HepG2 (cell line): Measurements from ENCODE around the gene GPR173. TPM values are rescaled to one million over a fixed set of nuclear protein-coding genes. Genes with fewer than 3 reads are reported as not detected.
A peak's percentile ranks its signal among the peaks of the same experiment; 100 is the strongest.

ENCODE experiments used
- CHCHD3 ChIP-seq: sonication (generic); formaldehyde crosslinking; IDR thresholded peaks from 2 replicates; pipeline ENCODE4 v1.8.0; 2022; ENCODE audit warnings: mild to moderate bottlenecking, missing genetic modification reagents, moderate library complexity
- FOXA1 ChIP-seq, 2 experiments: fragments of 450-650 bp in 1 of 2; sonication (generic) in 1 of 2; formaldehyde crosslinking in 1 of 2; IDR thresholded peaks; 2 replicates each; pipeline versions ENCODE4 v1.4.0 to v1.6.1; 2016 to 2020; ENCODE audit warnings: missing genetic modification reagents in 1 of 2
- GATAD2A ChIP-seq: IDR thresholded peaks from 2 replicates; pipeline ENCODE4 v1.6.1; 2016
- GLI4 ChIP-seq: sonication (generic); formaldehyde crosslinking; IDR thresholded peaks from 2 replicates; pipeline ENCODE4 v1.5.1; 2020; ENCODE audit warnings: missing genetic modification reagents, mild to moderate bottlenecking, moderate library complexity, borderline replicate concordance
- HIVEP1 ChIP-seq: sonication (generic); formaldehyde crosslinking; IDR thresholded peaks from 2 replicates; pipeline ENCODE4 v1.4.0; 2020; ENCODE audit warnings: mild to moderate bottlenecking, missing genetic modification reagents
- IKZF5 ChIP-seq: IDR thresholded peaks from 2 replicates; pipeline ENCODE4 v1.6.1; 2018; ENCODE audit warnings: missing genetic modification reagents, mild to moderate bottlenecking, missing compliant biosample characterization
- KMT2A ChIP-seq: sonication (generic); formaldehyde crosslinking; IDR thresholded peaks from 2 replicates; pipeline ENCODE4 v1.4.0; 2020; ENCODE audit warnings: missing genetic modification reagents
- PLRG1 ChIP-seq: fragments of 450-650 bp; conservative IDR thresholded peaks from 2 replicates; pipeline ENCODE4 v1.6.1; 2016
- PRDM15 ChIP-seq: sonication (generic); formaldehyde crosslinking; IDR thresholded peaks from 2 replicates; pipeline ENCODE4 v1.4.0; 2020; ENCODE audit warnings: missing genetic modification reagents
- PRDM4 ChIP-seq: sonication (generic); formaldehyde crosslinking; IDR thresholded peaks from 2 replicates; pipeline ENCODE4 v1.9.0; 2021; ENCODE audit warnings: missing genetic modification reagents, borderline replicate concordance
- PRMT3 ChIP-seq: sonication (generic); formaldehyde crosslinking; IDR thresholded peaks from 2 replicates; pipeline ENCODE4 v1.8.1; 2022; ENCODE audit warnings: low read depth, mild to moderate bottlenecking, moderate library complexity, missing genetic modification reagents, borderline replicate concordance
- RAD21 ChIP-seq: fragments of 450-650 bp; formaldehyde crosslinking; IDR thresholded peaks from 2 replicates; pipeline ENCODE4 v1.5.0; 2020; ENCODE audit warnings: mild to moderate bottlenecking
- RARA ChIP-seq: IDR thresholded peaks from 2 replicates; pipeline ENCODE4 v1.6.1; 2016; ENCODE audit warnings: missing genetic modification reagents, missing compliant biosample characterization
- RFXANK ChIP-seq: IDR thresholded peaks from 2 replicates; pipeline ENCODE4 v1.6.1; 2016
- SALL1 ChIP-seq: sonication (generic); formaldehyde crosslinking; IDR thresholded peaks from 2 replicates; pipeline ENCODE4 v1.8.0; 2022; ENCODE audit warnings: mild to moderate bottlenecking, missing genetic modification reagents
- SMAD3 ChIP-seq: sonication (generic); formaldehyde crosslinking; IDR thresholded peaks from 2 replicates; pipeline ENCODE4 v1.4.0; 2020; ENCODE audit warnings: missing genetic modification reagents
- ZMYM4 ChIP-seq: sonication (generic); formaldehyde crosslinking; IDR thresholded peaks from 2 replicates; pipeline ENCODE4 v1.8.1; 2023; ENCODE audit warnings: mild to moderate bottlenecking, missing genetic modification reagents
- ZNF224 ChIP-seq: sonication (generic); formaldehyde crosslinking; IDR thresholded peaks from 2 replicates; pipeline ENCODE4 v1.5.0; 2020; ENCODE audit warnings: mild to moderate bottlenecking, missing genetic modification reagents
- ZNF382 ChIP-seq: sonication (generic); formaldehyde crosslinking; IDR thresholded peaks from 2 replicates; pipeline ENCODE4 v1.5.0; 2020; ENCODE audit warnings: missing genetic modification reagents, mild to moderate bottlenecking, borderline replicate concordance
- ZNF546 ChIP-seq: sonication (generic); formaldehyde crosslinking; conservative IDR thresholded peaks from 2 replicates; pipeline ENCODE4 v1.8.1; 2023; ENCODE audit warnings: mild to moderate bottlenecking, missing genetic modification reagents
- ZNF672 ChIP-seq: sonication (generic); formaldehyde crosslinking; IDR thresholded peaks from 2 replicates; pipeline ENCODE4 v1.8.1; 2022; ENCODE audit warnings: missing genetic modification reagents
- polyA plus RNA-seq, 8 experiments: library from polyadenylated mRNA; depleted of rRNA in 3 of 8; stranded (reverse) in 7 of 8; unstranded in 1 of 8; fragments of >200 nt; fragmentation: Illumina TruSeq in 4 of 8; extraction: Trizol in 4 of 8; gene quantifications; 2 replicates each; pipeline versions ENCODE4 v1.2.1 to v1.2.3, GENCODE V29; 2011 to 2016; ENCODE audit warnings: low read depth in 4 of 8, missing spikeins in 1 of 8, mixed read lengths in 1 of 8; ENCODE audit not compliant: insufficient read depth in 1 of 8
- total RNA-seq, 5 experiments: library from RNA; depleted of rRNA; stranded (reverse); fragments of >200 nt; fragmentation: Illumina TruSeq; extraction: Trizol; gene quantifications; 2 replicates each; pipeline ENCODE4 v1.2.3, GENCODE V29; 2016; ENCODE audit warnings: low read depth in 1 of 5
- TF ChIP-seq, protein P1 (sequence below), 2 experiments: sonication (generic) in 1 of 2; formaldehyde crosslinking in 1 of 2; IDR thresholded peaks; 2 replicates each; pipeline versions ENCODE4 v1.4.0 to v1.6.1; 2018 to 2020; ENCODE audit warnings: missing genetic modification reagents in 2 of 2, borderline replicate concordance in 1 of 2, low read depth in 1 of 2, mild to moderate bottlenecking in 1 of 2, missing biosample characterization in 1 of 2

Gene GPR173
- total and polyA plus RNA-seq, 2 of the 13 experiments (the other 11 are each of a cell fraction or from before 2014, with no cell fraction given): 0.04 TPM; not detected in 1

DNA sequence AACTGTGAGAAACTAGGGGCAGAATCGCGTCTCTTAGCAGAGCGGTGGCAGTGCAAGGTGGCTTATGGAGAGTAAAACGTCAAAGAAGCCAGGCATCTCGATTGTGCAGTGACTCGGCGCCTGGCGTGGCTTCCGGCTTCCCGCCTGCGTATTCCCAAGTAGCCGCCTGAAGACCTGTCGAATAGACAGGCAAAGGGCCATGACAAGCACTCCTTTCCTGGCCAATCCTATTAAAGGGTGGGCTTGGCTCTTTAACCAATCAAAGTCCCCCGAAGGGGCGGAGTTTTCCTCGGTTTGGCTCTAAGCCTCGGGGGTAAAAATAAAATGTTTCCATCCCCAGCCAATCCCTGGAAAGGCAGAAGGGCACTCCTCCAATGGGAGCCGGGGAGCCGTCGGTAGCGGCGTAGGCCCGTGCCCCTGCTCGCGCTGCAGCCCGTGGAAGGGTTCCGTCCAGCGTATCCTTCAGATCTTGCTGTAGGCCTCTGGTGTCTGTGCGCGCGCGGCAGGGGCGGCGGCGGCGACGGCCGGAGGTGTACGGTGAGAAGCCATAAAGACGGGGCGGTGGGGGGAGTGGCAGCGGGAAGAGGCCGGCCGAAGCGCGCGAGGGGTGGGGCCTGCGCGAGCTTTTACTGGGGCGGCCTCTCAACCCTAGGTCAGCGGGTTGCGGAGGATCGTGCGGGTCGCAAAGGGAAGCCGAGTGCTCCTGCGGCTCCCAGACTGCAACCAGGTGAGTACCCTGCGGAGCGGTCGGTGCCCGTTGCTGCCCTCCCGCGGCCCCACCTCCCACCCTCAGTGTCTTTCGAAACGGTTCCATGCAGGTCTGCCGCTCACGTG lies 45.4 kb downstream of the GPR173 start, which contains the start of gene KANTR (continued):
- TF ChIP-seq ZMYM4 (CRISPR knock-in tag) (peak; percentile 38; the same call in 1 of the 2 replicates), RFXANK (no peak), PRDM15 (no peak), PRMT3 (CRISPR knock-in tag) (no peak), RARA (CRISPR knock-in tag) (no peak), ZNF224 (CRISPR knock-in tag) (no peak), KMT2A (peak; percentile 15; the same call in 1 of the 2 replicates), GLI4 (no peak), ZNF546 (CRISPR knock-in tag) (no peak), CHCHD3 (CRISPR knock-in tag) (no peak), HIVEP1 (CRISPR knock-in tag) (no peak), SALL1 (CRISPR knock-in tag) (no peak), ZNF382 (CRISPR knock-in tag) (no peak), FOXA1 (IDR thresholded peaks at IDR 0.05) (no peak), FOXA1 (CRISPR knock-in tag; IDR thresholded peaks at IDR 0.05) (no peak), ZNF672 (CRISPR knock-in tag) (no peak), IKZF5 (CRISPR knock-in tag) (no peak), RAD21 (CRISPR knock-in tag) (no peak), GATAD2A (no peak), SMAD3 (no peak), PLRG1 (no peak), PRDM4 (CRISPR knock-in tag) (no peak)
- TF ChIP-seq, protein P1, sequence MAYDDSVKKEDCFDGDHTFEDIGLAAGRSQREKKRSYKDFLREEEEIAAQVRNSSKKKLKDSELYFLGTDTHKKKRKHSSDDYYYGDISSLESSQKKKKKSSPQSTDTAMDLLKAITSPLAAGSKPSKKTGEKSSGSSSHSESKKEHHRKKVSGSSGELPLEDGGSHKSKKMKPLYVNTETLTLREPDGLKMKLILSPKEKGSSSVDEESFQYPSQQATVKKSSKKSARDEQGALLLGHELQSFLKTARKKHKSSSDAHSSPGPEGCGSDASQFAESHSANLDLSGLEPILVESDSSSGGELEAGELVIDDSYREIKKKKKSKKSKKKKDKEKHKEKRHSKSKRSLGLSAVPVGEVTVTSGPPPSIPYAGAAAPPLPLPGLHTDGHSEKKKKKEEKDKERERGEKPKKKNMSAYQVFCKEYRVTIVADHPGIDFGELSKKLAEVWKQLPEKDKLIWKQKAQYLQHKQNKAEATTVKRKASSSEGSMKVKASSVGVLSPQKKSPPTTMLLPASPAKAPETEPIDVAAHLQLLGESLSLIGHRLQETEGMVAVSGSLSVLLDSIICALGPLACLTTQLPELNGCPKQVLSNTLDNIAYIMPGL (CRISPR knock-in tag; IDR thresholded peaks at IDR 0.05; ENCODE audit: borderline replicate concordance in 1 of 2, low read depth in 1 of 2): no peak; a peak in 2 of 4 replicates
